PC-3 (cell line): ENCODE data around the gene TRABD2B. TPM values are rescaled to one million over a fixed set of nuclear protein-coding genes. Genes with fewer than 3 reads are reported as not detected.

ENCODE experiments used
- ATAC-seq: fragments of 200-7000 bp; cut with Tn5 transposase; 2 replicates; pipeline ENCODE4 v1.9.1; 2020; ENCODE audit warnings: mild to moderate bottlenecking, moderate library complexity
- BruUV-seq: library from RNA; stranded (reverse); fragments of 400-500 nt; replicated peaks from 2 replicates; lab custom pipeline; 2021; lab: Mats Ljungman, UMichigan
- CTCF ChIA-PET: fragments of 300-600 bp; sonication (Branson Sonifier 250); formaldehyde crosslinking; loops from one replicate; lab custom pipeline; 2022; ENCODE audit warnings: antibody characterized with exemption; lab: Charles Lee
- POLR2A ChIA-PET: fragments of 300-600 bp; sonication (Branson Sonifier 250); formaldehyde crosslinking; loops from one replicate; lab custom pipeline; 2022; ENCODE audit warnings: antibody characterized with exemption; ENCODE audit not compliant: unreplicated experiment; lab: Charles Lee
- DNase-seq: peaks from one replicate; pipeline ENCODE4 v3.0.0-alpha.2; 2015
- H2AFZ ChIP-seq: fragments of 300-600 bp; sonication (generic); 2 replicates; pipeline ENCODE4 v1.6.0; 2016; ENCODE audit warnings: antibody characterized with exemption, low read length
- H3F3A ChIP-seq: fragments of 300-600 bp; sonication (generic); one replicate; pipeline ENCODE4 v1.6.0; 2017; ENCODE audit warnings: antibody characterized with exemption, low read length, control low read depth, mild to moderate bottlenecking; ENCODE audit not compliant: unreplicated experiment
- H3K27ac ChIP-seq: fragments of 300-600 bp; sonication (generic); 2 replicates; pipeline ENCODE4 v1.5.1; 2016; ENCODE audit warnings: mild to moderate bottlenecking, low read length
- H3K27me3 ChIP-seq: fragments of 300-600 bp; sonication (generic); 2 replicates; pipeline ENCODE4 v1.6.1; 2016; ENCODE audit warnings: low read length, mixed read lengths
- H3K36me3 ChIP-seq: fragments of 300-600 bp; sonication (generic); 2 replicates; pipeline ENCODE4 v1.6.1; 2016; ENCODE audit warnings: low read depth, mixed run types, low read length, mixed read lengths
- H3K4me1 ChIP-seq: fragments of 300-600 bp; sonication (generic); 2 replicates; pipeline ENCODE4 v1.5.1; 2016; ENCODE audit warnings: low read length; ENCODE audit not compliant: insufficient read depth
- H3K4me2 ChIP-seq: fragments of 300-600 bp; sonication (generic); 2 replicates; pipeline ENCODE4 v1.6.0; 2016; ENCODE audit warnings: low read length
- H3K4me3 ChIP-seq: fragments of 300-600 bp; sonication (generic); 2 replicates; pipeline ENCODE4 v1.5.1; 2016; ENCODE audit warnings: mild to moderate bottlenecking, low read length, mixed read lengths
- H3K79me2 ChIP-seq: fragments of 300-600 bp; sonication (generic); 2 replicates; pipeline ENCODE4 v1.6.1; 2017; ENCODE audit warnings: low read length, mixed read lengths
- H3K9ac ChIP-seq: fragments of 300-600 bp; sonication (generic); 2 replicates; pipeline ENCODE4 v1.6.0; 2016; ENCODE audit warnings: mild to moderate bottlenecking, low read length
- H3K9me2 ChIP-seq: fragments of 300-600 bp; sonication (generic); replicated peaks from 2 replicates; pipeline ENCODE4 v1.6.1; 2016; ENCODE audit warnings: mixed run types, low read length, mixed read lengths
- H3K9me3 ChIP-seq: fragments of 300-600 bp; sonication (generic); 2 replicates; pipeline ENCODE4 v1.6.1; 2016; ENCODE audit warnings: low read length, mixed read lengths
- H4K20me1 ChIP-seq: fragments of 300-600 bp; sonication (generic); 2 replicates; pipeline ENCODE4 v1.6.1; 2016; ENCODE audit warnings: low read length, mixed read lengths
- EZH2 ChIP-seq: fragments of 300-600 bp; sonication (generic); IDR thresholded peaks from one replicate; pipeline ENCODE4 v1.6.1; 2017; ENCODE audit warnings: antibody characterized with exemption, mild to moderate bottlenecking, low read length; ENCODE audit not compliant: unreplicated experiment
- EZH2phosphoT487 ChIP-seq: fragments of 300-600 bp; sonication (generic); IDR thresholded peaks from 2 replicates; pipeline ENCODE4 v1.6.1; 2018; ENCODE audit warnings: mild to moderate bottlenecking, antibody characterized with exemption, low read length, borderline replicate concordance
- intact Hi-C: fragments of 100-400 bp; cut with micrococcal nuclease; formaldehyde crosslinking; loops from 2 replicates; pipeline ENCODE4 v1.9.0; 2023
- total RNA-seq: library from RNA; depleted of rRNA; stranded (reverse); fragments of >200 nt; gene quantifications from 2 replicates; pipeline ENCODE4 v1.2.3, GENCODE V29; 2014
- TF ChIP-seq, protein P1 (sequence below): fragments of 300-600 bp; sonication (generic); conservative IDR thresholded peaks from 2 replicates; pipeline ENCODE4 v1.5.1; 2017; ENCODE audit warnings: antibody characterized with exemption, low read depth, mild to moderate bottlenecking, low read length

The TRABD2B gene
- total RNA-seq, 1 experiment from 2014 or later = 0.44 TPM

DNA sequence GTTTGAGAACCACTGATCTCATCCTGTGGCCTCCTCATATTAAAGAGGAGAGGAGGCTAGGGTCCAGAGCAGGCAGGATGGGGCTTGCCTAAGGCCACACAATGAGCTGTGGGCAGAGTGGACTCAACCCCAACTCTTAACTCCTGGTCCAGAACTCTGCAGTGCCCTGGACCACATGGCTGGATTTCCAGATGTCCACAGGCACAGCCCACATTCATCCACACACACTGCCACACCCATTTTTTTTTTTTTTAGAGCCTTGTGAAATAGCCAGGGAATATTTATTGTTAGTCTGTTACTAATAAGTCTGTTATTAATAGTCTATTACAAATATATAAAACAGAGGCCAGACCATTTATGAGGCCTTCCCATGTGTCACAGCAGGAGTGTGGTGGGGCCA, 192.2 kb downstream of the TRABD2B start:
- Histone ChIP-seq H3K4me3 (no peak overlapping the region), H3K36me3 (no peaks in the 10 kb centered on the region), H4K20me1 (no peaks in the 10 kb centered on the region), H3K9ac (no peak overlapping the region), H3K27ac (no peak overlapping the region), H3K9me3 (no peaks in the 10 kb centered on the region), H3K79me2 (no peaks in the 10 kb centered on the region), H3F3A (peaks cover 3% of the 10 kb centered on the region), H2AFZ (no peak overlapping the region), H3K27me3 (no peaks in the 10 kb centered on the region), H3K9me2 (no peaks in the 10 kb centered on the region), H3K4me2 (no peak overlapping the region), H3K4me1 (peaks cover 16% of the 10 kb centered on the region)
- DNase-seq (no peak), ATAC-seq (no peak)
- TF ChIP-seq, protein P1, sequence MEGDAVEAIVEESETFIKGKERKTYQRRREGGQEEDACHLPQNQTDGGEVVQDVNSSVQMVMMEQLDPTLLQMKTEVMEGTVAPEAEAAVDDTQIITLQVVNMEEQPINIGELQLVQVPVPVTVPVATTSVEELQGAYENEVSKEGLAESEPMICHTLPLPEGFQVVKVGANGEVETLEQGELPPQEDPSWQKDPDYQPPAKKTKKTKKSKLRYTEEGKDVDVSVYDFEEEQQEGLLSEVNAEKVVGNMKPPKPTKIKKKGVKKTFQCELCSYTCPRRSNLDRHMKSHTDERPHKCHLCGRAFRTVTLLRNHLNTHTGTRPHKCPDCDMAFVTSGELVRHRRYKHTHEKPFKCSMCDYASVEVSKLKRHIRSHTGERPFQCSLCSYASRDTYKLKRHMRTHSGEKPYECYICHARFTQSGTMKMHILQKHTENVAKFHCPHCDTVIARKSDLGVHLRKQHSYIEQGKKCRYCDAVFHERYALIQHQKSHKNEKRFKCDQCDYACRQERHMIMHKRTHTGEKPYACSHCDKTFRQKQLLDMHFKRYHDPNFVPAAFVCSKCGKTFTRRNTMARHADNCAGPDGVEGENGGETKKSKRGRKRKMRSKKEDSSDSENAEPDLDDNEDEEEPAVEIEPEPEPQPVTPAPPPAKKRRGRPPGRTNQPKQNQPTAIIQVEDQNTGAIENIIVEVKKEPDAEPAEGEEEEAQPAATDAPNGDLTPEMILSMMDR = no peak
- TF ChIP-seq EZH2 = no peak
- TF ChIP-seq EZH2phosphoT487 = no peak
- ChIA-PET CTCF (no interaction called here), POLR2A (no interaction called here)
- BruUV-seq = no TSS peak
- intact Hi-C loops = no loop called here

DNA sequence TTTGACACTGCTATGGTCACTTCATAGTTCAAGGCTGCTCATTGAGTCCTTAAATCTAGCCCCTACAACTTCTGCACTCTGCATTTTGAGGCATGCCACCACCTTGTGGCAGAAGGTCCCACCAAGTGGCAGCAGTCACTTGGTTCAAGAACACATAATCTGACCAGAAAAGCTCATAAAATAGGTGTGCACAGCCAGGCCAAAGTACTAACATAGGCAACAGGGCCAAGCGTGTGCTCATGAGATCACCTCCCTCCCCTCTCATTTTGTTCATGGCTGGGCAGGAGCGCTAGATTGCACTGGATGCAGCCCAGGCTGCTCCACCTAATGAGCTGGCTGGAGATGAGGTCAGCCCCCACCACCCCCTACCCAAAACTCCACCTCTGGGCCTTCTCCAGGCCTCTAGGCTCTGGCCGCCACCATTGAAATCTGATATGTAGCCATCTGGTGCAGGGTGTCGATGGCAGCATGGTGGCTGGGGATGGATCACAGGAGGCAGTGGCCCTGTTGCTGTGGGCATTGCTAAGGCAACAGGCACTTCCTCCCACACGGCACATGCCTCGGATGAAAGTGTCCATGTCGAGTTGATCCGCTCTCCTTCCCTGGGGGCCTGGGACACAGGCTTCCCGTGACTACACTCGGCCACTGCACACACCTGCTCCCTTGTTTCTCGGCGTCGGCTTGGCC, 193.2 kb downstream of the TRABD2B start:
- TF ChIP-seq EZH2 (no peak), EZH2phosphoT487 (no peak)
- TF ChIP-seq, protein P1 = no peak
- intact Hi-C loops = no loop called here
- no peaks in the 10 kb centered on the region for H3K27me3 ChIP-seq
- H3K4me3 ChIP-seq = no peak overlapping the region
- no peaks in the 10 kb centered on the region for H3K36me3 ChIP-seq
- no peaks in the 10 kb centered on the region for H3K9me2 ChIP-seq
- CTCF ChIA-PET = interaction anchor here (0.6 kb wide), 1 partner anchor 141 kb away, joined by 10 read pairs; no protein-coding TSS in a partner anchor
- H3K4me1 ChIP-seq = peaks cover 5% of the 10 kb centered on the region; the same call in 1 of the 2 replicates
- POLR2A ChIA-PET = no interaction called here
- no TSS peak for BruUV-seq
- H3F3A ChIP-seq = no peaks in the 10 kb centered on the region
- no peaks in the 10 kb centered on the region for H4K20me1 ChIP-seq
- H3K9me3 ChIP-seq = no peaks in the 10 kb centered on the region
- no peak for ATAC-seq
- H3K27ac ChIP-seq = no peak overlapping the region
- H3K79me2 ChIP-seq = no peaks in the 10 kb centered on the region
- no peak overlapping the region for H3K9ac ChIP-seq
- no peak for DNase-seq
- no peak overlapping the region for H2AFZ ChIP-seq
- no peak overlapping the region for H3K4me2 ChIP-seq

DNA sequence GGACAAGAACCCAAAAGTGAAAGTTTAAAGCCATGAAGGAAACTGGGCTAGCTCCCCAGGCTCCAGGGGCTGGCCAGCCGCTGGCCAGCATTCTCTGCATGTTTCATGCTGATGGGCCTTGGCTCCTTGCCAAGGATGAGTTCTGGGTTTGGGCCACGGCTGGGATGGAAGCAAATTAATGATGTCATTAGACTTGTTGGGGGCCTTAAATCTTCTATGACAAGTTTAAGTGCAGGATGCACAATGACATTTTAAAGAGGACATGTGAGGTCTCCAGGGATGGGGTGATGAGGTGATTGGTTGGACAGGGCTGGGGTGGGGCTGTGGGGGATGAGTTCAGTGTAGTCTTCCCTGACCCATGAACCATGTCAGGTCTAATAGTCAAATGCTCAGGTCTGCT, 199.6 kb downstream of the TRABD2B start:
- intact Hi-C loops = no loop called here
- H4K20me1 ChIP-seq = no peaks in the 10 kb centered on the region
- no peak overlapping the region for H2AFZ ChIP-seq

More for the DNA sequence above, 199.6 kb downstream of the TRABD2B start:
- no peaks in the 10 kb centered on the region for H3K79me2 ChIP-seq
- POLR2A ChIA-PET = no interaction called here
- no peaks in the 10 kb centered on the region for H3K36me3 ChIP-seq
- H3K4me2 ChIP-seq = no peak overlapping the region
- H3K4me1 ChIP-seq = no peaks in the 10 kb centered on the region
- DNase-seq = no peak
- no peaks in the 10 kb centered on the region for H3K9me3 ChIP-seq
- CTCF ChIA-PET = no interaction called here
- no peak overlapping the region for H3K4me3 ChIP-seq
- ATAC-seq = no peak
- H3K27me3 ChIP-seq = no peaks in the 10 kb centered on the region
- no TSS peak for BruUV-seq
- no peaks in the 10 kb centered on the region for H3K9me2 ChIP-seq
- H3F3A ChIP-seq = no peaks in the 10 kb centered on the region
- H3K27ac ChIP-seq = no peak overlapping the region
- no peak overlapping the region for H3K9ac ChIP-seq
- no peak for TF ChIP-seq EZH2
- TF ChIP-seq, protein P1 = no peak
- TF ChIP-seq EZH2phosphoT487 = no peak
